Measurements from ENCODE around the gene SLC37A4. TPM values are rescaled to one million over a fixed set of nuclear protein-coding genes. Genes with fewer than 3 reads are reported as not detected.

SLC37A4 gene
- total RNA-seq, 1 experiment from 2014 or later, result 54.5 TPM

- TF ChIP-seq STAT6 (CRISPR knock-in tag; conservative IDR thresholded peaks at IDR 0.05; ENCODE audit: low read depth) (no peak), ZNF425 (CRISPR knock-in tag; conservative IDR thresholded peaks at IDR 0.05) (no peak), CREB1 (CRISPR knock-in tag; IDR thresholded peaks at IDR 0.05) (no peak), RORB (CRISPR knock-in tag; IDR thresholded peaks at IDR 0.05) (no peak), CTCF (IDR thresholded peaks at IDR 0.05) (no peak)
Measured at GRCh38 chr11:118998822-118999221, 31.9 kb downstream of the SLC37A4 start (continued).

GRCh38 chr11:118998388-118998717 is 32.3 kb downstream of the SLC37A4 start:
- H3K4me1 Mint-ChIP-seq, result peaks cover 26% of the 10 kb centered on the region
- H3K27me3 Mint-ChIP-seq (ENCODE audit: low read depth), result no peaks in the 10 kb centered on the region
- peak overlapping the region; percentile 98 for H3K27ac Mint-ChIP-seq
- ATAC-seq, result peak; percentile 40
- peaks cover 41% of the 10 kb centered on the region for H3K36me3 Mint-ChIP-seq
- no peak for DNase-seq (ENCODE audit: low spot score)
- peaks cover 3% of the 10 kb centered on the region for H3K9me3 Mint-ChIP-seq
- H3K4me3 Mint-ChIP-seq, result peak overlapping the region; percentile 99
- POLR2A ChIA-PET, result interaction anchor here (0.5 to 1.0 kb wide), 4 partner anchors 9 to 58 kb away, joined by 3 to 9 read pairs (median 4); partner anchors contain the start of gene HYOU1
- CTCF ChIA-PET, result interaction anchor here (0.6 to 2.8 kb wide), 7 partner anchors 9 to 146 kb away, joined by 3 to 12 read pairs (median 3); partner anchors contain the start of genes HYOU1 and UPK2
- TF ChIP-seq FOXJ3 (CRISPR knock-in tag; IDR thresholded peaks at IDR 0.05; ENCODE audit: borderline replicate concordance) (no peak), RELA (CRISPR knock-in tag; IDR thresholded peaks at IDR 0.05; ENCODE audit: borderline replicate concordance) (no peak), CTCF (IDR thresholded peaks at IDR 0.05) (no peak), GABPB1 (CRISPR knock-in tag; IDR thresholded peaks at IDR 0.05) (no peak), ZNF281 (CRISPR knock-in tag; IDR thresholded peaks at IDR 0.05) (no peak), MYBL2 (CRISPR knock-in tag; IDR thresholded peaks at IDR 0.05) (no peak), OVOL2 (CRISPR knock-in tag; IDR thresholded peaks at IDR 0.05; ENCODE audit: borderline replicate concordance) (no peak), KAT7 (CRISPR knock-in tag; IDR thresholded peaks at IDR 0.05; ENCODE audit: borderline replicate concordance) (0 out of 2 replicates have a peak, but pooled peaks have one; percentile 25), ZSCAN18 (CRISPR knock-in tag; IDR thresholded peaks at IDR 0.05) (no peak), TEAD1 (CRISPR knock-in tag; IDR thresholded peaks at IDR 0.05) (no peak), NFATC4 (CRISPR knock-in tag; IDR thresholded peaks at IDR 0.05) (no peak), GRHL2 (CRISPR knock-in tag; IDR thresholded peaks at IDR 0.05; ENCODE audit: insufficient replicate concordance, severe bottlenecking) (no peak), SMAD3 (CRISPR knock-in tag; IDR thresholded peaks at IDR 0.05; ENCODE audit: borderline replicate concordance) (no peak; the same call in 1 of the 2 replicates), ESRRA (CRISPR knock-in tag; IDR thresholded peaks at IDR 0.05; ENCODE audit: borderline replicate concordance) (no peak), ZNF219 (CRISPR knock-in tag; IDR thresholded peaks at IDR 0.05; ENCODE audit: borderline replicate concordance) (no peak), RORB (CRISPR knock-in tag; IDR thresholded peaks at IDR 0.05) (no peak), CREB1 (CRISPR knock-in tag; IDR thresholded peaks at IDR 0.05) (no peak), NR1H2 (CRISPR knock-in tag; IDR thresholded peaks at IDR 0.05) (no peak), IRF1 (CRISPR knock-in tag; IDR thresholded peaks at IDR 0.05) (0 out of 2 replicates have a peak, but pooled peaks have one; percentile 13), SOX15 (CRISPR knock-in tag; IDR thresholded peaks at IDR 0.05) (no peak), TEAD4 (CRISPR knock-in tag; IDR thresholded peaks at IDR 0.05) (no peak)
